Peyer's patch (tissue), 4 donors: ENCODE results near the gene NEU1.
"Not testable (repeated sequence)": the region's sequence is repeated elsewhere in the genome, so short reads cannot be mapped to it uniquely, and the experiment has no call there.

Experiments
- POLR2A ChIP-seq, 2 donors: fragments of 450-650 bp; IDR thresholded peaks; one replicate each; pipeline ENCODE4 v1.5.1; 2017; ENCODE audit warnings: antibody characterized with exemption in 2 of 2, mild to moderate bottlenecking in 2 of 2, moderate library complexity in 2 of 2
- TF ChIP-seq, protein P1 (sequence below), 6 experiments: fragments of 450-650 bp in 4 of 6; fragments of 200-600 bp in 2 of 6; sonication (generic) in 1 of 6; IDR thresholded peaks; one replicate each; pipeline ENCODE4 v1.5.1; 2017 to 2019; ENCODE audit warnings: antibody characterized with exemption in 6 of 6, mild to moderate bottlenecking in 3 of 6, moderate library complexity in 1 of 6

- not testable (repeated sequence) for TF ChIP-seq POLR2A (IDR thresholded peaks at IDR 0.05)
- TF ChIP-seq, protein P1, sequence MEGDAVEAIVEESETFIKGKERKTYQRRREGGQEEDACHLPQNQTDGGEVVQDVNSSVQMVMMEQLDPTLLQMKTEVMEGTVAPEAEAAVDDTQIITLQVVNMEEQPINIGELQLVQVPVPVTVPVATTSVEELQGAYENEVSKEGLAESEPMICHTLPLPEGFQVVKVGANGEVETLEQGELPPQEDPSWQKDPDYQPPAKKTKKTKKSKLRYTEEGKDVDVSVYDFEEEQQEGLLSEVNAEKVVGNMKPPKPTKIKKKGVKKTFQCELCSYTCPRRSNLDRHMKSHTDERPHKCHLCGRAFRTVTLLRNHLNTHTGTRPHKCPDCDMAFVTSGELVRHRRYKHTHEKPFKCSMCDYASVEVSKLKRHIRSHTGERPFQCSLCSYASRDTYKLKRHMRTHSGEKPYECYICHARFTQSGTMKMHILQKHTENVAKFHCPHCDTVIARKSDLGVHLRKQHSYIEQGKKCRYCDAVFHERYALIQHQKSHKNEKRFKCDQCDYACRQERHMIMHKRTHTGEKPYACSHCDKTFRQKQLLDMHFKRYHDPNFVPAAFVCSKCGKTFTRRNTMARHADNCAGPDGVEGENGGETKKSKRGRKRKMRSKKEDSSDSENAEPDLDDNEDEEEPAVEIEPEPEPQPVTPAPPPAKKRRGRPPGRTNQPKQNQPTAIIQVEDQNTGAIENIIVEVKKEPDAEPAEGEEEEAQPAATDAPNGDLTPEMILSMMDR (IDR thresholded peaks at IDR 0.05): not testable (repeated sequence)
Measured at GRCh38 chr6:31908255-31908654, 45.6 kb upstream of the NEU1 start.
